Liver (tissue), 9 donors: Measurements from ENCODE around the gene CNRIP1. TPM values are rescaled to one million over a fixed set of nuclear protein-coding genes. Genes with fewer than 3 reads are reported as not detected.
"Not testable (repeated sequence)": the region's sequence is repeated elsewhere in the genome, so short reads cannot be mapped to it uniquely, and the experiment has no call there.

Experiments
- DNase-seq: peaks from one replicate; pipeline ENCODE4 v3.0.0-alpha.2; 2017; ENCODE audit warnings: low spot score
- H3K27ac ChIP-seq, 2 donors: one replicate each; pipeline ENCODE4 v1.7.0; 2013; ENCODE audit warnings: inconsistent platforms in 2 of 2, low read length in 2 of 2, control low read depth in 1 of 2, low read depth in 1 of 2, mild to moderate bottlenecking in 1 of 2
- H3K27me3 ChIP-seq, 4 donors: one replicate each; pipeline versions ENCODE4 v1.6.1 to v1.7.0; 2013; ENCODE audit warnings: low read length in 3 of 4, inconsistent platforms in 1 of 4, mild to moderate bottlenecking in 1 of 4, moderate library complexity in 1 of 4; ENCODE audit not compliant: control insufficient read depth in 4 of 4, insufficient read depth in 4 of 4
- H3K36me3 ChIP-seq, 4 donors: one replicate each; pipeline versions ENCODE4 v1.6.1 to v1.7.0; 2013; ENCODE audit warnings: low read length in 3 of 4, mild to moderate bottlenecking in 3 of 4, low read depth in 1 of 4, moderate library complexity in 1 of 4; ENCODE audit not compliant: control insufficient read depth in 4 of 4, insufficient read depth in 3 of 4
- H3K4me1 ChIP-seq, 4 donors: one replicate each; pipeline versions ENCODE4 v1.6.1 to v1.7.0; 2013; ENCODE audit warnings: low read length in 3 of 4, mild to moderate bottlenecking in 3 of 4, moderate library complexity in 1 of 4; ENCODE audit not compliant: control insufficient read depth in 4 of 4, insufficient read depth in 4 of 4
- H3K4me3 ChIP-seq, 3 donors: one replicate each; pipeline versions ENCODE4 v1.6.1 to v1.7.0; 2013; ENCODE audit warnings: low read length in 3 of 3, control low read depth in 1 of 3, low read depth in 1 of 3, mild to moderate bottlenecking in 1 of 3
- H3K9ac ChIP-seq, 2 donors: one replicate each; pipeline ENCODE4 v1.7.0; 2013; ENCODE audit warnings: low read length in 2 of 2, mild to moderate bottlenecking in 2 of 2, moderate library complexity in 2 of 2, control low read depth in 1 of 2, low read depth in 1 of 2
- H3K9me3 ChIP-seq, 4 donors: one replicate each; pipeline versions ENCODE4 v1.6.1 to v1.7.0; 2013; ENCODE audit warnings: low read length in 3 of 4; ENCODE audit not compliant: control insufficient read depth in 4 of 4
- EGR1 ChIP-seq, 2 donors: IDR thresholded peaks; 2 replicates each; pipeline ENCODE4 v1.6.1; 2016 to 2018; ENCODE audit warnings: antibody characterized with exemption in 2 of 2, low read depth in 2 of 2
- FOXA1 ChIP-seq: IDR thresholded peaks from 2 replicates; pipeline ENCODE4 v1.6.1; 2016; ENCODE audit warnings: antibody characterized with exemption
- FOXA2 ChIP-seq: IDR thresholded peaks from 2 replicates; pipeline ENCODE4 v1.6.1; 2016; ENCODE audit warnings: antibody characterized with exemption
- GABPA ChIP-seq, 2 donors: IDR thresholded peaks in 1 of 2; conservative IDR thresholded peaks in 1 of 2; 2 replicates each; pipeline ENCODE4 v1.6.1; 2016; ENCODE audit warnings: antibody characterized with exemption in 2 of 2, mild to moderate bottlenecking in 1 of 2, moderate library complexity in 1 of 2
- HNF4A ChIP-seq, 2 donors: conservative IDR thresholded peaks; 2 replicates each; pipeline ENCODE4 v1.6.1; 2016; ENCODE audit warnings: antibody characterized with exemption in 2 of 2, mild to moderate bottlenecking in 2 of 2
- HNF4G ChIP-seq: IDR thresholded peaks from 2 replicates; pipeline ENCODE4 v1.6.1; 2016; ENCODE audit warnings: antibody characterized with exemption
- JUND ChIP-seq, 2 donors: IDR thresholded peaks; 2 replicates each; pipeline ENCODE4 v1.6.1; 2016; ENCODE audit warnings: antibody characterized with exemption in 2 of 2
- NR2F2 ChIP-seq: IDR thresholded peaks from 2 replicates; pipeline ENCODE4 v1.6.1; 2016; ENCODE audit warnings: antibody characterized with exemption
- RAD21 ChIP-seq, 2 donors: IDR thresholded peaks; 2 replicates each; pipeline ENCODE4 v1.6.1; 2016; ENCODE audit warnings: antibody characterized with exemption in 2 of 2, mild to moderate bottlenecking in 2 of 2
- RXRA ChIP-seq, 2 donors: IDR thresholded peaks; 2 replicates each; pipeline ENCODE4 v1.6.1; 2017 to 2018; ENCODE audit warnings: antibody characterized with exemption in 2 of 2, mild to moderate bottlenecking in 1 of 2
- SP1 ChIP-seq: IDR thresholded peaks from 2 replicates; pipeline ENCODE4 v1.6.1; 2018; ENCODE audit warnings: antibody characterized with exemption, mild to moderate bottlenecking
- YY1 ChIP-seq: IDR thresholded peaks from 2 replicates; pipeline ENCODE4 v1.6.1; 2016; ENCODE audit warnings: antibody characterized with exemption, mild to moderate bottlenecking
- whole genome bisulfite sequencing: extraction: QIAGEN DNeasy Blood & Tissue Kit; methylation state at CpG from one replicate; pipeline ENCODE4 v1.1.7; 2013; 5-methylcytosine and 5-hydroxymethylcytosine counted together
- polyA plus RNA-seq, 2 donors: library from polyadenylated mRNA; stranded (reverse) in 1 of 2; unstranded in 1 of 2; fragments of 200-250 nt in 1 of 2; fragments of >200 nt in 1 of 2; fragmentation: Nextera tagmentation in 1 of 2; extraction: Ambion mirVana in 1 of 2; gene quantifications; one replicate each; pipeline versions ENCODE4 v1.2.1 to v1.2.3, GENCODE V29; 2013 to 2015
- total RNA-seq, 2 donors: library from RNA; depleted of rRNA; stranded (reverse); fragments of >200 nt; gene quantifications; one replicate each; pipeline ENCODE4 v1.2.3, GENCODE V29; 2014
- TF ChIP-seq, protein P1 (sequence below): IDR thresholded peaks from 2 replicates; pipeline ENCODE4 v1.6.1; 2016; ENCODE audit warnings: antibody characterized with exemption
- TF ChIP-seq, protein P2 (sequence below): IDR thresholded peaks from 2 replicates; pipeline ENCODE4 v1.6.1; 2016; ENCODE audit warnings: antibody characterized with exemption, mild to moderate bottlenecking
- TF ChIP-seq, protein P3 (sequence below): IDR thresholded peaks from 2 replicates; pipeline ENCODE4 v1.6.1; 2016; ENCODE audit warnings: antibody characterized with exemption
- TF ChIP-seq, protein P4 (sequence below): IDR thresholded peaks from 2 replicates; pipeline ENCODE4 v1.6.1; 2016; ENCODE audit warnings: antibody characterized with exemption
- donor health status: healthy.
- donor health status: healthy.
- donor health status: healthy.
- donor health status: healthy.
- donor health status: healthy.

CNRIP1 gene
- total and polyA plus RNA-seq, 4 donors: 2.8 to 26.4 (median 3.1) TPM

DNA sequence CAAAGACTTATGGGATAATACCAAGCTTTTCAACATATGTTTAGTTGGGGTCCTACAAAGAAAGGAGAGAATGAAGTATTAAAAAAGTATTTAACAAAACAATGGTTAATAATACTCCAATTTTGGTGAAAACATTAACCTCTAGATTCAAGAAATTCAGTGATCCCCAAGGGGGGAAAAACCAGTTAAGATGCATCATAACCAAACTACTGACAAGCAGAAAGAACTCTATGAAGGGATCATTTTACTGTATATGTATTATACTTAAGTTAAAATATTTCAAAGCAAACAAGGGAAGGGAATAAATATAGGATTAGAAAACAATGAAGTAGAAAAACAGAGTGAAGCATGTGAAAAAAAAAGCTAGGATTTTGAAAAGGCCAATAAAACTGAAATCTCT, 8.7 kb downstream of the CNRIP1 start:
- Histone ChIP-seq H3K36me3 (no peaks in the 10 kb centered on the region), H3K27ac (no peak overlapping the region), H3K27me3 (no peaks in the 10 kb centered on the region), H3K4me3 (no peak overlapping the region), H3K4me1 (peaks cover 0 to 2% (median 0%) of the 10 kb centered on the region in 4 donors), H3K9me3 (no peaks in the 10 kb centered on the region), H3K9ac (no peak overlapping the region)
- TF ChIP-seq, protein P1, sequence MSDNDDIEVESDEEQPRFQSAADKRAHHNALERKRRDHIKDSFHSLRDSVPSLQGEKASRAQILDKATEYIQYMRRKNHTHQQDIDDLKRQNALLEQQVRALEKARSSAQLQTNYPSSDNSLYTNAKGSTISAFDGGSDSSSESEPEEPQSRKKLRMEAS: no peak
- TF ChIP-seq JUND (IDR thresholded peaks at IDR 0.05): no peak
- no peak for DNase-seq

DNA sequence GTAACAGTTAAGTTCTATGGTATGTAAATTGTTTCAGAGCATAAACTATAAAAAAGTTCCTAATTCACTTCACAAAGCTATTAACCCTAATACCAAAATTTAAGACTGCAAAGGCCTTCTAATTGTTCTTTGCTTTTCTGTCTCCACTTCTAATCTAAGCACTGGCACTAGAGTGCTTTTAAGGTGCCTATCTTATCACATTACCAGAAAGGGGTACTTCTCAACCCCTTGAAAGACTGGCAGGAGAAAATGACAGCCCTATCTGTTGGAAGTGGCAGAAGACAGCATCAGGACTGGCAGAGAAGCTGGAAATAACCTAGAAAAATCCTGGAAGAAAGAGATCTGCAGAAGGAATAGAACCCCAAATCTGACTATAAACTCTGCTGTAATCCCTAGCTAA, 10.3 kb downstream of the CNRIP1 start:
- H3K9me3 ChIP-seq: no peaks in the 10 kb centered on the region
- TF ChIP-seq FOXA2: no peak
- TF ChIP-seq HNF4A (conservative IDR thresholded peaks at IDR 0.05): no peak
- TF ChIP-seq, protein P2, sequence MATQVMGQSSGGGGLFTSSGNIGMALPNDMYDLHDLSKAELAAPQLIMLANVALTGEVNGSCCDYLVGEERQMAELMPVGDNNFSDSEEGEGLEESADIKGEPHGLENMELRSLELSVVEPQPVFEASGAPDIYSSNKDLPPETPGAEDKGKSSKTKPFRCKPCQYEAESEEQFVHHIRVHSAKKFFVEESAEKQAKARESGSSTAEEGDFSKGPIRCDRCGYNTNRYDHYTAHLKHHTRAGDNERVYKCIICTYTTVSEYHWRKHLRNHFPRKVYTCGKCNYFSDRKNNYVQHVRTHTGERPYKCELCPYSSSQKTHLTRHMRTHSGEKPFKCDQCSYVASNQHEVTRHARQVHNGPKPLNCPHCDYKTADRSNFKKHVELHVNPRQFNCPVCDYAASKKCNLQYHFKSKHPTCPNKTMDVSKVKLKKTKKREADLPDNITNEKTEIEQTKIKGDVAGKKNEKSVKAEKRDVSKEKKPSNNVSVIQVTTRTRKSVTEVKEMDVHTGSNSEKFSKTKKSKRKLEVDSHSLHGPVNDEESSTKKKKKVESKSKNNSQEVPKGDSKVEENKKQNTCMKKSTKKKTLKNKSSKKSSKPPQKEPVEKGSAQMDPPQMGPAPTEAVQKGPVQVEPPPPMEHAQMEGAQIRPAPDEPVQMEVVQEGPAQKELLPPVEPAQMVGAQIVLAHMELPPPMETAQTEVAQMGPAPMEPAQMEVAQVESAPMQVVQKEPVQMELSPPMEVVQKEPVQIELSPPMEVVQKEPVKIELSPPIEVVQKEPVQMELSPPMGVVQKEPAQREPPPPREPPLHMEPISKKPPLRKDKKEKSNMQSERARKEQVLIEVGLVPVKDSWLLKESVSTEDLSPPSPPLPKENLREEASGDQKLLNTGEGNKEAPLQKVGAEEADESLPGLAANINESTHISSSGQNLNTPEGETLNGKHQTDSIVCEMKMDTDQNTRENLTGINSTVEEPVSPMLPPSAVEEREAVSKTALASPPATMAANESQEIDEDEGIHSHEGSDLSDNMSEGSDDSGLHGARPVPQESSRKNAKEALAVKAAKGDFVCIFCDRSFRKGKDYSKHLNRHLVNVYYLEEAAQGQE: no peak
- no peak for TF ChIP-seq RXRA (IDR thresholded peaks at IDR 0.05)
- TF ChIP-seq HNF4G: no peak
- no peak overlapping the region for H3K4me3 ChIP-seq
- DNase-seq: no peak
- H3K4me1 ChIP-seq: no peaks in the 10 kb centered on the region
- no peaks in the 10 kb centered on the region for H3K27me3 ChIP-seq
- no peak overlapping the region for H3K27ac ChIP-seq
- H3K36me3 ChIP-seq: no peaks in the 10 kb centered on the region
- no peak overlapping the region for H3K9ac ChIP-seq

DNA sequence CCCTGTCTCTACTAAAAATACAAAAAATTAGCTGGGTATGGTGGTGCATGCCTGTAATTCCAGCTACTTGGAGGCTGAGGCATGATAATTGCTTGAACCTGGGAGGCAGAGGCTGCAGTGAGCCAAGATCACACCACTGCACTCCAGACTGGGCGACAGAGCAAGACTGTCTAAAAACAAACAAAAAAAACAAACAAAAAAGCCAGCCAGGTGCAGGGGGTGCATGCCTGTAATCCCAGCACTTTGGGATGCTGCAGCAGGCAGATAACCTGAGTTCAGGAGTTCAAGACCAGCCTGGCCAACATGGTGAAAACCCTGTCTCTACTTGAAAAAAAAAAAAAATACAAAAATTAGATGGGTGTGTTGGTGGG, 15.9 kb downstream of the CNRIP1 start:
- WGBS: 54% methylated on average over 1 of the region's 1 CpG
- H3K4me1 ChIP-seq, H3K27me3 ChIP-seq, H3K9me3 ChIP-seq, H3K4me3 ChIP-seq, H3K36me3 ChIP-seq, DNase-seq, H3K9ac ChIP-seq, H3K27ac ChIP-seq: not testable (repeated sequence)

DNA sequence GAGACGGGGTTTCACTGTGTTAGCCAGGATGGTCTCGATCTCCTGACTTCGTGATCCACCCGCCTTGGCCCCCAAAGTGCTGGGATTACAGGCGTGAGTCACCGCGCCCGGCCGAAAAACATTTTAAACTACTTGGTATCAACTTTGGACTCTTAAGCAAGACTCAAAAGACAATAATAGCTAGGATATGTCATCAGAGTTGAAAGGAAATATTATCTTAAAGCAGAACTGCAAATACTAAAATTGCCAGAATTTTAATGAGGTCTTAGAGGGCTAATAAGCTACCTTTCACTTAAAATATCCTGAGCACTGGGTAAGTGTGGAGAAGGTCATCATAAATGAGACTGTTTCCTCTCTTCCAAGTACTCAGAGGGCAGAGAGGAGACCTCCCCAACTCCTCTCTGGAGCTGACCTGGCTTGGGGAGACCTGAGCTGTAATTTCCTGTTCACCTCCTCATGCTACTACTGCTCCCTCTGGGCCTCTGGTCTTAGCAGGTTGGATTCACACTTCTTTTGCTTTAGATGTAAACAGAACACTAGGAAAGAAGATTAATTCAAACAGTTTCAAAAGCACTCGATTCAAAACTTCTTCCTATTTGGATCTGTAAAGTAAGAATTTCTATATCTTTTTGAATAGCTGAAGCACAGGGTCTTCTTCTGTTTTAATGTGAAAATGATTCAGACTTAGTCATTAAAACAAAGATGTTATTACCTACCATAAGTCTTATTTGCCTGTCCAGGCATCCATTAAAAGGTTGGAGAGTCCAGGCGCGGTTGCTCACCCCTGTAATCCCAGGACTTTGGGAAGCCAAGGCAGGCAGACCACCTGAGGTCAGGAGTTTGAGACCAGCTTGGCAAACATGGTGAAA, 16.5 kb downstream of the CNRIP1 start:
- Histone ChIP-seq H3K36me3 (no peaks in the 10 kb centered on the region), H3K9me3 (no peaks in the 10 kb centered on the region), H3K4me3 (no peak overlapping the region), H3K4me1 (no peaks in the 10 kb centered on the region), H3K27ac (no peak overlapping the region), H3K9ac (no peak overlapping the region), H3K27me3 (no peaks in the 10 kb centered on the region)
- 97% methylated on average over 12 of the region's 12 CpGs for WGBS
- TF ChIP-seq EGR1 (IDR thresholded peaks at IDR 0.05; ENCODE audit: low read depth in 2 of 2): no peak
- no peak for TF ChIP-seq FOXA1
- TF ChIP-seq, protein P3, sequence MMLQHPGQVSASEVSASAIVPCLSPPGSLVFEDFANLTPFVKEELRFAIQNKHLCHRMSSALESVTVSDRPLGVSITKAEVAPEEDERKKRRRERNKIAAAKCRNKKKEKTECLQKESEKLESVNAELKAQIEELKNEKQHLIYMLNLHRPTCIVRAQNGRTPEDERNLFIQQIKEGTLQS: no peak
- no peak for TF ChIP-seq RAD21 (IDR thresholded peaks at IDR 0.05)
- no peak for TF ChIP-seq HNF4A (conservative IDR thresholded peaks at IDR 0.05)
- no peak for TF ChIP-seq JUND (IDR thresholded peaks at IDR 0.05)
- no peak for TF ChIP-seq SP1
- TF ChIP-seq YY1: no peak
- TF ChIP-seq, protein P1: no peak
- TF ChIP-seq, protein P4, sequence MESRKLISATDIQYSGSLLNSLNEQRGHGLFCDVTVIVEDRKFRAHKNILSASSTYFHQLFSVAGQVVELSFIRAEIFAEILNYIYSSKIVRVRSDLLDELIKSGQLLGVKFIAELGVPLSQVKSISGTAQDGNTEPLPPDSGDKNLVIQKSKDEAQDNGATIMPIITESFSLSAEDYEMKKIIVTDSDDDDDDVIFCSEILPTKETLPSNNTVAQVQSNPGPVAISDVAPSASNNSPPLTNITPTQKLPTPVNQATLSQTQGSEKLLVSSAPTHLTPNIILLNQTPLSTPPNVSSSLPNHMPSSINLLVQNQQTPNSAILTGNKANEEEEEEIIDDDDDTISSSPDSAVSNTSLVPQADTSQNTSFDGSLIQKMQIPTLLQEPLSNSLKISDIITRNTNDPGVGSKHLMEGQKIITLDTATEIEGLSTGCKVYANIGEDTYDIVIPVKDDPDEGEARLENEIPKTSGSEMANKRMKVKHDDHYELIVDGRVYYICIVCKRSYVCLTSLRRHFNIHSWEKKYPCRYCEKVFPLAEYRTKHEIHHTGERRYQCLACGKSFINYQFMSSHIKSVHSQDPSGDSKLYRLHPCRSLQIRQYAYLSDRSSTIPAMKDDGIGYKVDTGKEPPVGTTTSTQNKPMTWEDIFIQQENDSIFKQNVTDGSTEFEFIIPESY: no peak
- TF ChIP-seq RXRA (IDR thresholded peaks at IDR 0.05): no peak
- no peak for TF ChIP-seq NR2F2
- TF ChIP-seq GABPA (IDR thresholded peaks at IDR 0.05 in 1 of 2, conservative IDR thresholded peaks at IDR 0.05 in 1 of 2): no peak
- no peak for DNase-seq
